ENCODE measurements around the gene TTLL9. TPM values are rescaled to one million over a fixed set of nuclear protein-coding genes. Genes with fewer than 3 reads are reported as not detected.

The TTLL9 gene
- total RNA-seq, 6 donors from 2014 or later: 0.31 to 20.7 (median 4.4) TPM

DNA sequence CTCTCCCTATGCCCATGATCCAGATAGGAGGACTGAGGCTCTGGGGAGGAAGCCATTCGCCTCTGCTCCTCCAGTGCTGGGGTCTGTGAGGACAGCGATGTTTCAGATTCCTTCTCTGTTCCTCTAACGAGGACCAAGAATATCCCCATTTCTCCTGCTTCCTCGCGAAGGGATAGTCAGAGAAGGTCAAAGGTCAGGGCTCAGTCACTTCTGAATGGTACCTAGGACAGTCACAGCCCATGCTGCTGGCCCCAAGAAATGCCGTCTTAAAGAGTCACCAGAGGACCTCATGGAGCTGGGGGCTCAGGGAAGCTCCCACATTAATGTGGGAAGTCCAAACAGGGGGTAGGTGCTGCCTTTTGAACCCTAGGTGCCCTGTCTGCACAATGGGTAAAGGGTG is 27.1 kb upstream of the TTLL9 start:
- Histone ChIP-seq H3K36me3 (no peaks in the 10 kb centered on the region), H3K27ac (peak overlapping the region; percentile 30 to 69 (median 46)), H3K4me1 (peaks cover 0 to 9% (median 3%) of the 10 kb centered on the region in 4 donors), H3K4me3 (peak overlapping the region in 1 of 4 donors; percentile 32), H3K9me3 (no peaks in the 10 kb centered on the region), H3K27me3 (no peaks in the 10 kb centered on the region)
- DNase-seq (no peak), ATAC-seq (ENCODE audit: low FRiP score in 2 of 2) (no peak)
- TF ChIP-seq, protein P1, sequence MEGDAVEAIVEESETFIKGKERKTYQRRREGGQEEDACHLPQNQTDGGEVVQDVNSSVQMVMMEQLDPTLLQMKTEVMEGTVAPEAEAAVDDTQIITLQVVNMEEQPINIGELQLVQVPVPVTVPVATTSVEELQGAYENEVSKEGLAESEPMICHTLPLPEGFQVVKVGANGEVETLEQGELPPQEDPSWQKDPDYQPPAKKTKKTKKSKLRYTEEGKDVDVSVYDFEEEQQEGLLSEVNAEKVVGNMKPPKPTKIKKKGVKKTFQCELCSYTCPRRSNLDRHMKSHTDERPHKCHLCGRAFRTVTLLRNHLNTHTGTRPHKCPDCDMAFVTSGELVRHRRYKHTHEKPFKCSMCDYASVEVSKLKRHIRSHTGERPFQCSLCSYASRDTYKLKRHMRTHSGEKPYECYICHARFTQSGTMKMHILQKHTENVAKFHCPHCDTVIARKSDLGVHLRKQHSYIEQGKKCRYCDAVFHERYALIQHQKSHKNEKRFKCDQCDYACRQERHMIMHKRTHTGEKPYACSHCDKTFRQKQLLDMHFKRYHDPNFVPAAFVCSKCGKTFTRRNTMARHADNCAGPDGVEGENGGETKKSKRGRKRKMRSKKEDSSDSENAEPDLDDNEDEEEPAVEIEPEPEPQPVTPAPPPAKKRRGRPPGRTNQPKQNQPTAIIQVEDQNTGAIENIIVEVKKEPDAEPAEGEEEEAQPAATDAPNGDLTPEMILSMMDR (IDR thresholded peaks at IDR 0.05): no peak
- TF ChIP-seq EP300 (IDR thresholded peaks at IDR 0.05) (no peak), POLR2AphosphoS5 (IDR thresholded peaks at IDR 0.05) (no peak), POLR2A (IDR thresholded peaks at IDR 0.05) (no peak)
- 75 to 88% methylated on average over 4 to 6 of the region's 6 CpGs for WGBS, 2 donors

DNA sequence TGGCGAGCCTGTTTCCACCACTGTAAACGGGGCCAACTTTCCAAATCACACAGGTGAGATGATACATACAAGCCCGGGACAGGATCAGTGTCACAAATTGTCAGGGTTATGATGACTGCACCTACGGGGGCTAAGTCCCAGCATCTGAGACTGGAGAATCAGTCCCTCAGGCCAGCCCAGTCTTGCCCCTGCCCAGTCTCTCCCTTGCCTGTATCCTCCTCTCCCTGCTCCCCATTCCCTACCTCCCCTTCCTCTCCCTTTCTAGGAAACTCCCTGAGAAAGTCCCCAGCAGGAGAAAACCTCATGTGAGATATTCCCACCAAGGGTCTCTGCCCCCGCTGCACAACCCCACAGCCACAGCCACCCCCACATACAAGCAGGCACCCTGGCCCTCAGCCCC is 26.6 kb upstream of the TTLL9 start:
- ATAC-seq (ENCODE audit: low FRiP score in 2 of 2) (no peak), DNase-seq (no peak)
- whole genome bisulfite sequencing, 2 donors: 69 to 86% methylated on average over 3 to 5 of the region's 5 CpGs
- TF ChIP-seq EP300 (IDR thresholded peaks at IDR 0.05): no peak
- TF ChIP-seq, protein P1 (IDR thresholded peaks at IDR 0.05): no peak
- TF ChIP-seq POLR2AphosphoS5 (IDR thresholded peaks at IDR 0.05): no peak
- TF ChIP-seq POLR2A (IDR thresholded peaks at IDR 0.05): no peak
- Histone ChIP-seq H3K27me3 (no peaks in the 10 kb centered on the region), H3K9me3 (no peaks in the 10 kb centered on the region), H3K4me1 (peaks cover 0 to 9% (median 2%) of the 10 kb centered on the region in 4 donors), H3K27ac (peak overlapping the region; percentile 30 to 69 (median 46)), H3K36me3 (no peaks in the 10 kb centered on the region), H3K4me3 (peak overlapping the region in 2 of 4 donors; percentile 26 to 32)

DNA sequence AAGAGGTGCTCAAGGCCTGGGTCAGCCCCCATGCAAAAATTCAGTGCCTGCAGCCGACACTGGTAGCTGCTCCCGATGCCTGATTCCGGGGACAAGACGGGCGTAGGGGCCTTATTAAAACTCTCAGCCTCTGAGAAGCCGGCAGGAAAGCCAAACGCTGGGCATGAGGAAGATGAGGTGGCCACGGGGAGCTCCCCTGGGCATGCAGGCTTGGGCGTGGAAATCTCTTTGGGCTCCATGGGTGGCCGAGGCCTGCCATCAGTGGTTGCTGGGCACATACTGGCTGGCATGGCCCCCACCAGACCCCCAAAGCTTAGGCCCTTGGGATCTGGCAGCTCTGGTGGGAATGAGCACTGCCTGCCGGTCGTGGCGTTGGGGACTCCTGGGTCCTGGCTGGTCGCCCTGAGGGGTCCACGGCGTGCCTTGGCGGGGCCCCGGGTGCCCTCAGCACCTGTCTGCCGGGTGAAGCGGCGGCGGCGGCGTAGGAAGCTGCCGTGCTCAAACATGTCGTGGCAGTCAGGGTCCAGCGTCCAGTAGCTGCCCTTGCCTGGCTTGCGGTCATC is 25.6 kb upstream of the TTLL9 start:
- H3K4me3 ChIP-seq: peak overlapping the region in 3 of 4 donors; percentile 21 to 32 (median 26)
- peak overlapping the region in 3 of 4 donors; percentile 32 to 69 (median 60) for H3K27ac ChIP-seq
- no peak for DNase-seq
- peaks cover 0 to 9% (median 4%) of the 10 kb centered on the region in 4 donors for H3K4me1 ChIP-seq
- H3K9me3 ChIP-seq: no peaks in the 10 kb centered on the region
- no peaks in the 10 kb centered on the region for H3K36me3 ChIP-seq
- peaks cover 0 to 5% (median 1%) of the 10 kb centered on the region in 4 donors for H3K27me3 ChIP-seq
- WGBS, 2 donors: 92 to 93% methylated on average over 22 to 24 of the region's 28 CpGs
- no peak for ATAC-seq (ENCODE audit: low FRiP score in 2 of 2)
- TF ChIP-seq POLR2A (IDR thresholded peaks at IDR 0.05) (no peak), POLR2AphosphoS5 (IDR thresholded peaks at IDR 0.05) (no peak), EP300 (IDR thresholded peaks at IDR 0.05) (no peak)
- TF ChIP-seq, protein P1 (IDR thresholded peaks at IDR 0.05): no peak

DNA sequence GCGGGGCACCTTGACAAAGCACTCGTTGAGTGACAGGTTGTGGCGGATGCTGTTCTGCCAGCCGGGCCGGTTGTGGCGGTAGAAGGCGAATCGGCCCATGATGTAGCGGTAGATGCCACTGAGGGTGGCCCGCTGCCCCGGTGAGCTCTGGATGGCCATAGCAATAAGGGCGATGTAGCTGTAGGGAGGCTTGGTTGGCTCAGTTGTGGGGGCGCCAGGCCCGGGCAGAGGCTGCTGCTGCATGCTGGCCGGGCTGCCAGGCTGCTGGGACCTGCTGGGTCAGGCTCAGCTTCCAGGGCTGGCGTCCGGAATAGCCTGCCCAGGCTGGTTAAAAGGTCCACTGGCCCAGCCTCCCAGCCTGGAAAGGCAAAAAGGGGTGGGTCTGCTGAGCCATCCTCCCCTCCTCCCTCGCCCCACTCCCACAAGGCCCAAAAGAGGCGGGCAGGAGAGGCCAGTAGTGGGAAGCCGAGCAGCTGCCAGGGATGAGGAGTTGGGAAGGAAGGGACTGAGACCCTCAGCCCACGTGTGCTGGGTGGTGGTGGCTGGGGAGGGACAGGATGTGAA is 25.1 kb upstream of the TTLL9 start, which contains the start of gene FOXS1:
TSS of gene FOXS1 (minus strand) at position 305 of the 564 bp plus-strand sequence. CDS start at position 243, 62 bp downstream.
- peak in 1 of 2 donors; percentile 82 for DNase-seq
- Histone ChIP-seq H3K4me1 (peaks cover 0 to 9% (median 4%) of the 10 kb centered on the region in 4 donors), H3K36me3 (no peaks in the 10 kb centered on the region), H3K9me3 (no peaks in the 10 kb centered on the region), H3K27ac (peak within 1 kb of the TSS in 3 of 4 donors; percentile 32 to 69 (median 60)), H3K4me3 (peak within 1 kb of the TSS in 3 of 4 donors; percentile 21 to 32 (median 26)), H3K27me3 (peaks cover 0 to 11% (median 1%) of the 10 kb centered on the region in 4 donors)
- TF ChIP-seq POLR2A (IDR thresholded peaks at IDR 0.05) (peak in 1 of 4 donors; percentile 19), EP300 (IDR thresholded peaks at IDR 0.05) (no peak), POLR2AphosphoS5 (IDR thresholded peaks at IDR 0.05) (peak in 1 of 2 donors; percentile 24)
- 68 to 85% methylated on average over 18 to 21 of the region's 21 CpGs for WGBS, 2 donors
- no peak for ATAC-seq (ENCODE audit: low FRiP score in 2 of 2)

DNA sequence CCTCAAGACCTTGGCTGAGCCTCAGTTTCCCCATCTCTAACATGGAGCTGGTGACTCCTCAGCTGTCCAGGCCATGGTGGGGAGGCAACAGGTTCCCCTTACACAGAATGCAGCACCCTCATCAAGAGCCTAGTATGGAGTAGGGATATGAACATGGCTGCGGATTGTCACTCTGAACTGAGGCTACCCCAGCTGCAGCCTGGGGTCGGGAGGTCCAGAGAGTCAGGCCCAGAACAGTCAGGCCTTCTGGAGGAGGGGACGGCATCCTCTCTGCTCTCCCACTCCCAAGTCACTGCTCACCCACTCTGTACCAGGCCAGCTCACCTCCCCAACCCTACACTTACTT is 23.7 kb upstream of the TTLL9 start:
- ATAC-seq (ENCODE audit: low FRiP score in 2 of 2) (no peak), DNase-seq (no peak)
- TF ChIP-seq EP300 (IDR thresholded peaks at IDR 0.05): no peak
- TF ChIP-seq, protein P1 (IDR thresholded peaks at IDR 0.05): peak in 2 of 6 experiments; percentile 2 to 12
- WGBS, 2 donors: 56 to 57% methylated on average over 1 to 3 of the region's 3 CpGs
- Histone ChIP-seq H3K27me3 (peaks cover 0 to 18% (median 1%) of the 10 kb centered on the region in 4 donors), H3K9me3 (no peaks in the 10 kb centered on the region), H3K36me3 (no peaks in the 10 kb centered on the region), H3K4me3 (no peak overlapping the region), H3K27ac (no peak overlapping the region), H3K4me1 (peaks cover 0 to 9% (median 4%) of the 10 kb centered on the region in 4 donors)

Data from upper lobe of left lung (tissue), 6 donors.